Activated T-helper 2 cell treated with anti-CD3 and anti-CD28 coated beads, Interferon-gamma antibody, Interleukin-2, Interleukin-4, amounts not matched to agents 10 μg/mL and 5 μg/mL and 100 μg/mL, durations not matched to agents 14 hours and 24 hours and 36 hours (primary cell): Measurements from ENCODE around the gene C2. TPM values are rescaled to one million over a fixed set of nuclear protein-coding genes. Genes with fewer than 3 reads are reported as not detected.

Experiments used
- DNase-seq: peaks from one replicate; pipeline ENCODE4 v3.0.0; 2021; ENCODE audit warnings: low spot score
- H3K27ac Mint-ChIP-seq: one replicate; pipeline ENCODE4 v1.8.0; 2021; ENCODE audit warnings: mixed read lengths
- H3K27me3 Mint-ChIP-seq: one replicate; pipeline ENCODE4 v1.8.0; 2021; ENCODE audit warnings: low read depth, mixed read lengths
- H3K36me3 Mint-ChIP-seq: one replicate; pipeline ENCODE4 v1.8.0; 2021; ENCODE audit warnings: low read depth, mixed read lengths
- H3K4me1 Mint-ChIP-seq: one replicate; pipeline ENCODE4 v1.8.0; 2021; ENCODE audit warnings: low read depth, mixed read lengths
- H3K4me3 Mint-ChIP-seq: one replicate; pipeline ENCODE4 v1.8.0; 2021; ENCODE audit warnings: low read depth, mild to moderate bottlenecking, moderate library complexity, mixed read lengths
- H3K9me3 Mint-ChIP-seq: one replicate; pipeline ENCODE4 v1.8.0; 2021; ENCODE audit warnings: mixed read lengths
- intact Hi-C: fragments of 100-400 bp; cut with micrococcal nuclease; formaldehyde crosslinking; loops from one replicate; pipeline ENCODE4 v1.15.1; 2023
- total RNA-seq: library from RNA; stranded (reverse); gene quantifications from 2 replicates; pipeline ENCODE4 v1.2.3, GENCODE V29; 2022

C2 gene
- total RNA-seq, 1 donor from 2014 or later, result 1.1 TPM

GRCh38 chr6:31956796-31957195, 29.3 kb downstream of the C2 start:
- H3K36me3 Mint-ChIP-seq, result peaks cover 71% of the 10 kb centered on the region
- H3K27ac Mint-ChIP-seq, result no peak overlapping the region
- intact Hi-C loops, result loop anchor here (5.0 to 10.0 kb wide), 2 partner anchors 221 to 272 kb away; partner anchors contain the start of genes AGPAT1, LY6G5C and RNF5
- peaks cover 25% of the 10 kb centered on the region for H3K4me1 Mint-ChIP-seq
- H3K27me3 Mint-ChIP-seq, result no peaks in the 10 kb centered on the region
- DNase-seq, result no peak
- H3K9me3 Mint-ChIP-seq, result no peaks in the 10 kb centered on the region
- H3K4me3 Mint-ChIP-seq, result no peak overlapping the region

GRCh38 chr6:31958412-31958740, 30.9 kb downstream of the C2 start:
- H3K27ac Mint-ChIP-seq, result peak overlapping the region; percentile 87
- no peaks in the 10 kb centered on the region for H3K9me3 Mint-ChIP-seq
- DNase-seq, result no peak
- H3K4me1 Mint-ChIP-seq, result peaks cover 25% of the 10 kb centered on the region
- H3K36me3 Mint-ChIP-seq, result peaks cover 74% of the 10 kb centered on the region
- H3K4me3 Mint-ChIP-seq, result peak overlapping the region; percentile 93
- intact Hi-C loops, result loop anchor here (2.0 to 10.0 kb wide), 3 partner anchors 62 to 274 kb away; partner anchors contain the start of genes AGPAT1, EHMT2, LY6G5C and RNF5
- no peaks in the 10 kb centered on the region for H3K27me3 Mint-ChIP-seq

- peak; percentile 99 for DNase-seq
- Mint-ChIP-seq H3K4me1 (peaks cover 25% of the 10 kb centered on the region), H3K4me3 (peak within 1 kb of the TSS; percentile 93), H3K36me3 (peaks cover 74% of the 10 kb centered on the region), H3K9me3 (no peaks in the 10 kb centered on the region), H3K27me3 (no peaks in the 10 kb centered on the region), H3K27ac (peak within 1 kb of the TSS; percentile 98)
- intact Hi-C loops, result loop anchor here (1.0 to 10.0 kb wide), 4 partner anchors 13 to 274 kb away; partner anchors contain the start of genes AGPAT1, DXO, EHMT2 and LY6G5C
Measured at GRCh38 chr6:31958741-31959739, 31.5 kb downstream of the C2 start, which contains the start of the genes NELFE and SKIC2. Gene NELFE (minus strand): TSS chr6:31958971. CDS start chr6:31958446, 525 bp downstream. Gene SKIC2 (plus strand): TSS chr6:31959175. CDS start chr6:31959193, 18 bp downstream.

- Mint-ChIP-seq H3K27ac (no peak overlapping the region), H3K9me3 (no peaks in the 10 kb centered on the region), H3K27me3 (no peaks in the 10 kb centered on the region)
Measured at GRCh38 chr6:31961616-31962015, 34.1 kb downstream of the C2 start.

GRCh38 chr6:31963921-31964320, 36.4 kb downstream of the C2 start:
- no peaks in the 10 kb centered on the region for H3K27me3 Mint-ChIP-seq
- DNase-seq, result no peak
- no peak overlapping the region for H3K27ac Mint-ChIP-seq
- H3K9me3 Mint-ChIP-seq, result no peaks in the 10 kb centered on the region
- H3K36me3 Mint-ChIP-seq, result peaks cover 74% of the 10 kb centered on the region
- no peak overlapping the region for H3K4me3 Mint-ChIP-seq
- H3K4me1 Mint-ChIP-seq, result peaks cover 10% of the 10 kb centered on the region
- intact Hi-C loops, result no loop called here

More at GRCh38 chr6:31961616-31962015, 34.1 kb downstream of the C2 start:
- Mint-ChIP-seq H3K4me3 (no peak overlapping the region), H3K4me1 (peaks cover 25% of the 10 kb centered on the region), H3K36me3 (peaks cover 73% of the 10 kb centered on the region)
- intact Hi-C loops, result no loop called here
- no peak for DNase-seq

GRCh38 chr6:31965700-31966099, 38.2 kb downstream of the C2 start:
- no peak overlapping the region for H3K4me3 Mint-ChIP-seq
- no peaks in the 10 kb centered on the region for H3K27me3 Mint-ChIP-seq
- intact Hi-C loops, result no loop called here
- no peak for DNase-seq
- peaks cover 77% of the 10 kb centered on the region for H3K36me3 Mint-ChIP-seq
- no peaks in the 10 kb centered on the region for H3K9me3 Mint-ChIP-seq
- peaks cover 10% of the 10 kb centered on the region for H3K4me1 Mint-ChIP-seq
- no peak overlapping the region for H3K27ac Mint-ChIP-seq

- Mint-ChIP-seq H3K27me3 (no peaks in the 10 kb centered on the region), H3K4me3 (no peak overlapping the region), H3K9me3 (no peaks in the 10 kb centered on the region), H3K27ac (no peak overlapping the region), H3K4me1 (peaks cover 10% of the 10 kb centered on the region), H3K36me3 (peaks cover 69% of the 10 kb centered on the region)
- DNase-seq, result no peak
- intact Hi-C loops, result no loop called here
Measured at GRCh38 chr6:31966506-31966905, 39.0 kb downstream of the C2 start.

- Mint-ChIP-seq H3K9me3 (no peaks in the 10 kb centered on the region), H3K4me1 (peaks cover 12% of the 10 kb centered on the region), H3K27ac (no peak overlapping the region), H3K27me3 (no peaks in the 10 kb centered on the region), H3K36me3 (peaks cover 62% of the 10 kb centered on the region), H3K4me3 (no peak overlapping the region)
- no peak for DNase-seq
- intact Hi-C loops, result no loop called here
Measured at GRCh38 chr6:31966997-31967925, 39.7 kb downstream of the C2 start.

- Mint-ChIP-seq H3K27ac (no peak overlapping the region), H3K36me3 (peaks cover 55% of the 10 kb centered on the region), H3K9me3 (no peaks in the 10 kb centered on the region), H3K4me3 (no peak overlapping the region), H3K4me1 (peaks cover 18% of the 10 kb centered on the region), H3K27me3 (no peaks in the 10 kb centered on the region)
- no peak for DNase-seq
- intact Hi-C loops, result no loop called here
Measured at GRCh38 chr6:31967926-31968320, 40.4 kb downstream of the C2 start.

- Mint-ChIP-seq H3K9me3 (no peaks in the 10 kb centered on the region), H3K36me3 (peaks cover 54% of the 10 kb centered on the region), H3K27me3 (no peaks in the 10 kb centered on the region), H3K27ac (no peak overlapping the region), H3K4me3 (no peak overlapping the region), H3K4me1 (peaks cover 22% of the 10 kb centered on the region)
- intact Hi-C loops, result no loop called here
- no peak for DNase-seq
Measured at GRCh38 chr6:31968326-31968725, 40.8 kb downstream of the C2 start.

- H3K27me3 Mint-ChIP-seq, result no peaks in the 10 kb centered on the region
- DNase-seq, result no peak
- H3K27ac Mint-ChIP-seq, result no peak overlapping the region
- intact Hi-C loops, result no loop called here
- H3K4me1 Mint-ChIP-seq, result peaks cover 23% of the 10 kb centered on the region
- H3K4me3 Mint-ChIP-seq, result no peak overlapping the region
- H3K9me3 Mint-ChIP-seq, result no peaks in the 10 kb centered on the region
- peaks cover 50% of the 10 kb centered on the region for H3K36me3 Mint-ChIP-seq
Measured at GRCh38 chr6:31968791-31969711, 41.5 kb downstream of the C2 start.
